GM12878 (cell line): Measurements from ENCODE around the gene INSC. TPM values are rescaled to one million over a fixed set of nuclear protein-coding genes. Genes with fewer than 3 reads are reported as not detected.

Experiments
- ATAC-seq: fragments of 200-7000 bp; cut with Tn5 transposase; 3 replicates; pipeline ENCODE4 v1.9.1; 2020; ENCODE audit warnings: mild to moderate bottlenecking, moderate library complexity
- BruUV-seq: library from RNA; stranded (reverse); fragments of 400-500 nt; replicated peaks from 2 replicates; lab custom pipeline; 2021; lab: Mats Ljungman, UMichigan
- CTCF ChIA-PET: fragments of 300-600 bp; sonication (Branson Sonifier 250); formaldehyde crosslinking; extraction: SDS; loops from one replicate; lab custom pipeline; 2021; ENCODE audit warnings: inconsistent platforms; lab: Yijun Ruan, JAX
- POLR2A ChIA-PET: fragments of 350-600 bp; formaldehyde crosslinking; extraction: SDS; loops from one replicate; lab custom pipeline; 2021; ENCODE audit warnings: inconsistent platforms; lab: Charles Lee
- RAD21 ChIA-PET: fragments of 300-600 bp; sonication (Branson Sonifier 250); formaldehyde crosslinking; loops from one replicate; lab custom pipeline; 2023; ENCODE audit warnings: antibody characterized with exemption; ENCODE audit not compliant: unreplicated experiment; lab: Charles Lee
- SMC1A ChIA-PET: fragments of 300-600 bp; sonication (Branson Sonifier 250); formaldehyde crosslinking; loops from one replicate; lab custom pipeline; 2023; ENCODE audit not compliant: unreplicated experiment, uncharacterized antibody; lab: Charles Lee
- DNase-seq: peaks from one replicate; pipeline ENCODE4 v3.0.0-alpha.2; 2011; ENCODE audit warnings: low read depth, low spot score
- FAIRE-seq: peaks from 3 replicates; lab custom pipeline; 2011; peaks lifted over from hg19 to GRCh38; lab: Jason Lieb, UNC
- H2AFZ ChIP-seq: 2 replicates; pipeline ENCODE4 v1.6.0; 2011; ENCODE audit warnings: low read depth, low read length, control low read depth; ENCODE audit not compliant: control insufficient read depth
- H3K27ac ChIP-seq: 2 replicates; pipeline ENCODE4 v1.5.1; 2011; ENCODE audit warnings: control low read depth; ENCODE audit not compliant: control insufficient read depth, insufficient read depth
- H3K27me3 ChIP-seq, 2 experiments: replicated peaks in 1 of 2; 2 replicates each; pipeline versions ENCODE4 v1.6.0 to v1.6.1; 2011; ENCODE audit warnings: low read length in 1 of 2; ENCODE audit not compliant: control insufficient read depth in 2 of 2, insufficient read depth in 2 of 2
- H3K36me3 ChIP-seq, 2 experiments: 2 replicates each; pipeline ENCODE4 v1.5.1; 2011; ENCODE audit warnings: low read length in 1 of 2; ENCODE audit not compliant: control insufficient read depth in 2 of 2, insufficient read depth in 2 of 2
- H3K4me1 ChIP-seq: 2 replicates; pipeline ENCODE4 v1.6.1; 2011; ENCODE audit warnings: mild to moderate bottlenecking, low read length, moderate library complexity, mixed read lengths; ENCODE audit not compliant: control insufficient read depth, insufficient read depth
- H3K4me2 ChIP-seq: 2 replicates; pipeline ENCODE4 v1.6.0; 2011; ENCODE audit warnings: control low read depth; ENCODE audit not compliant: control insufficient read depth, insufficient read depth
- H3K4me3 ChIP-seq: fragments of 200-600 bp; sonication (generic); 2 replicates; pipeline ENCODE4 v1.5.1; 2016
- H3K79me2 ChIP-seq: 2 replicates; pipeline ENCODE4 v1.6.0; 2011; ENCODE audit warnings: low read length; ENCODE audit not compliant: control insufficient read depth, insufficient read depth
- H3K9ac ChIP-seq: 2 replicates; pipeline ENCODE4 v1.8.0; 2011; ENCODE audit warnings: low read length, control low read depth, mixed read lengths; ENCODE audit not compliant: control insufficient read depth, insufficient read depth
- H3K9me3 ChIP-seq: replicated peaks from 3 replicates; pipeline ENCODE4 v1.5.1; 2011; ENCODE audit warnings: mild to moderate bottlenecking, low read length; ENCODE audit not compliant: control insufficient read depth, insufficient read depth
- H4K20me1 ChIP-seq: 2 replicates; pipeline ENCODE4 v1.6.0; 2011; ENCODE audit not compliant: control insufficient read depth, insufficient read depth
- ATF3 ChIP-seq: IDR thresholded peaks from 2 replicates; pipeline ENCODE4 v1.6.1; 2011; ENCODE audit warnings: low read depth, mild to moderate bottlenecking, low read length, moderate library complexity, borderline replicate concordance; ENCODE audit errors: extremely low read depth
- CBX3 ChIP-seq: fragments of 200-600 bp; sonication (generic); IDR thresholded peaks from 2 replicates; pipeline ENCODE4 v1.6.1; 2016; ENCODE audit warnings: low read depth, borderline replicate concordance
- CUX1 ChIP-seq: IDR thresholded peaks from 2 replicates; pipeline ENCODE4 v1.6.1; 2012; ENCODE audit warnings: improper control_type of control experiment, low read depth, low read length; ENCODE audit not compliant: insufficient replicate concordance
- HDGF ChIP-seq: fragments of 450-650 bp; IDR thresholded peaks from 2 replicates; pipeline ENCODE4 v1.6.1; 2016; ENCODE audit warnings: antibody characterized with exemption
- MLLT1 ChIP-seq: fragments of 450-650 bp; IDR thresholded peaks from 2 replicates; pipeline ENCODE4 v1.6.1; 2016; ENCODE audit warnings: mild to moderate bottlenecking
- MXI1 ChIP-seq: fragments of 150-350 bp; IDR thresholded peaks from 2 replicates; pipeline ENCODE4 v1.6.1; 2011; ENCODE audit warnings: low read depth, mild to moderate bottlenecking, inconsistent platforms, low read length, improper control_type of control experiment
- NFXL1 ChIP-seq: fragments of 450-650 bp; IDR thresholded peaks from 2 replicates; pipeline ENCODE4 v1.6.1; 2017; ENCODE audit warnings: antibody characterized with exemption, mild to moderate bottlenecking, borderline replicate concordance
- PML ChIP-seq: IDR thresholded peaks from 2 replicates; pipeline ENCODE4 v1.6.1; 2012; ENCODE audit warnings: low read length, inconsistent platforms
- POLR2AphosphoS5 ChIP-seq: IDR thresholded peaks from 2 replicates; pipeline ENCODE4 v1.6.1; 2011; ENCODE audit warnings: mild to moderate bottlenecking, low read length, inconsistent platforms
- RAD51 ChIP-seq: fragments of 450-650 bp; IDR thresholded peaks from 2 replicates; pipeline ENCODE4 v1.6.1; 2016; ENCODE audit warnings: moderate library complexity, mild to moderate bottlenecking, inconsistent platforms
- SMARCA5 ChIP-seq: fragments of 450-650 bp; IDR thresholded peaks from 2 replicates; pipeline ENCODE4 v1.6.1; 2017; ENCODE audit warnings: mild to moderate bottlenecking
- SREBF1 ChIP-seq: IDR thresholded peaks from 2 replicates; pipeline ENCODE4 v1.6.1; 2012; ENCODE audit warnings: mild to moderate bottlenecking, low read length
- USF1 ChIP-seq: IDR thresholded peaks from 2 replicates; pipeline ENCODE4 v1.6.1; 2011; ENCODE audit warnings: borderline replicate concordance, low read depth, mild to moderate bottlenecking, moderate library complexity, mixed read lengths, low read length; ENCODE audit not compliant: insufficient read depth; ENCODE audit errors: extremely low read length
- ZNF384 ChIP-seq: IDR thresholded peaks from 2 replicates; pipeline ENCODE4 v1.6.1; 2012; ENCODE audit warnings: low read depth, mild to moderate bottlenecking, low read length, improper control_type of control experiment, borderline replicate concordance
- WGBS: methylation state at CpG from one replicate; pipeline ENCODE4 v1.1.6; 2016; ENCODE audit warnings: low lambda C conversion rate; ENCODE audit not compliant: insufficient replicate concordance, insufficient coverage; ENCODE audit errors: missing lambda C conversion rate; 5-methylcytosine and 5-hydroxymethylcytosine counted together
- in situ Hi-C: fragments of 300-500 bp; cut with MboI; formaldehyde crosslinking; loops from 9 replicates; pipeline ENCODE4 v1.14.3; 2018; ENCODE audit warnings: mixed read lengths
- intact Hi-C: fragments of 100-400 bp; cut with micrococcal nuclease; formaldehyde crosslinking; loops from one replicate; pipeline ENCODE4 v1.14.2; 2022; ENCODE audit not compliant: unreplicated experiment
- polyA plus RNA-seq, 11 experiments: library from polyadenylated mRNA; depleted of rRNA in 4 of 11; unstranded in 6 of 11; stranded (reverse) in 5 of 11; fragments of >200 nt; fragmentation: Nextera tagmentation in 4 of 11; fragmentation: Illumina TruSeq in 1 of 11; extraction: Ambion mirVana in 4 of 11; extraction: Trizol in 1 of 11; gene quantifications; 1 replicate in 1 of 11; 2 replicates in 10 of 11; pipeline versions ENCODE4 v1.2.1 to v1.2.3, GENCODE V29; 2011 to 2016; ENCODE audit warnings: inconsistent platforms in 2 of 11, missing spikeins in 2 of 11, low read depth in 1 of 11
- total RNA-seq, 4 experiments: library from RNA; depleted of rRNA in 3 of 4; stranded (reverse); fragments of >200 nt in 3 of 4; fragmentation: Illumina TruSeq in 1 of 4; extraction: Trizol in 1 of 4; gene quantifications; 2 replicates each; pipeline versions ENCODE4 v1.2.1 to v1.2.3, GENCODE V29; 2013 to 2021

INSC gene
- total and polyA plus RNA-seq, 10 of the 15 experiments (the other 5 are each of a cell fraction or from before 2014, with no cell fraction given), result 0.13 to 0.33 TPM; not detected in 8

- Histone ChIP-seq H3K27me3 (no peaks in the 10 kb centered on the region), H2AFZ (no peak overlapping the region), H3K4me2 (no peak overlapping the region), H3K4me3 (no peak overlapping the region), H3K27ac (no peak overlapping the region), H3K9me3 (no peaks in the 10 kb centered on the region), H3K36me3 (no peaks in the 10 kb centered on the region), H3K4me1 (no peaks in the 10 kb centered on the region), H3K79me2 (no peaks in the 10 kb centered on the region), H4K20me1 (no peaks in the 10 kb centered on the region), H3K9ac (no peak overlapping the region)
- intact Hi-C loops (no loop called here), in situ Hi-C loops (no loop called here)
- ChIA-PET SMC1A (interaction anchor here (1.0 kb wide), 1 partner anchor 45 kb away, joined by 3 read pairs; no protein-coding TSS in a partner anchor), POLR2A (no interaction called here), RAD21 (no interaction called here), CTCF (interaction anchor here (1.0 kb wide), 2 partner anchors 13 to 91 kb away, joined by 3 read pairs; no protein-coding TSS in a partner anchor)
- BruUV-seq, result no TSS peak
- FAIRE-seq (no peak), DNase-seq (no peak), ATAC-seq (no peak)
- WGBS, result 0% methylated on average over 1 of the region's 1 CpG
- TF ChIP-seq NFXL1 (no peak), MXI1 (no peak), SREBF1 (no peak), CUX1 (no peak), ATF3 (no peak), POLR2AphosphoS5 (no peak), ZNF384 (no peak), HDGF (no peak), SMARCA5 (no peak), USF1 (no peak), RAD51 (no peak), MLLT1 (no peak), PML (no peak), CBX3 (no peak)
Observed at GRCh38 chr11:15192005-15192556, 77.4 kb downstream of the INSC start.
